ENCODE results near the gene TFF2.

- no peak for TF ChIP-seq CREB1 (IDR thresholded peaks at IDR 0.05; ENCODE audit: low read depth)
- TF ChIP-seq MAX (IDR thresholded peaks at IDR 0.05), result no peak
Measured at GRCh38 chr21:42370894-42371654, 20.3 kb upstream of the TFF2 start.

Measured in Ishikawa (cell line).